Gastrocnemius medialis (tissue), 4 donors: ENCODE data around the gene ZIC2. TPM values are rescaled to one million over a fixed set of nuclear protein-coding genes. Genes with fewer than 3 reads are reported as not detected.
A peak's percentile ranks its signal among the peaks of the same experiment; 100 is the strongest.

Experiments
- ATAC-seq, 2 donors: fragments of 150-250 bp; one replicate each; pipeline ENCODE4 v1.9.1; 2016
- DNase-seq, 2 donors: peaks; one replicate each; pipeline ENCODE4 v3.0.0-alpha.2; 2019
- H3K27ac ChIP-seq, 4 donors: fragments of 200-600 bp; sonication (generic); 1 replicate in 1 of 4; 2 replicates in 3 of 4; pipeline ENCODE4 v1.5.1; 2016 to 2018; ENCODE audit warnings: mild to moderate bottlenecking in 2 of 4, moderate library complexity in 1 of 4
- H3K27me3 ChIP-seq, 3 donors: fragments of 200-600 bp; sonication (generic) in 2 of 3; 1 replicate in 1 of 3; 2 replicates in 2 of 3; pipeline versions ENCODE4 v1.5.1 to v1.6.0; 2016 to 2019; ENCODE audit warnings: mild to moderate bottlenecking in 1 of 3, moderate library complexity in 1 of 3
- H3K36me3 ChIP-seq, 2 donors: fragments of 200-600 bp; sonication (generic) in 1 of 2; one replicate each; pipeline ENCODE4 v1.5.1; 2017 to 2018
- H3K4me1 ChIP-seq, 2 donors: fragments of 200-600 bp; sonication (generic) in 1 of 2; one replicate each; pipeline ENCODE4 v1.5.1; 2016 to 2017; ENCODE audit warnings: mild to moderate bottlenecking in 2 of 2
- H3K4me3 ChIP-seq, 4 donors: fragments of 200-600 bp; sonication (generic) in 3 of 4; 1 replicate in 1 of 4; 2 replicates in 3 of 4; pipeline ENCODE4 v1.5.1; 2016 to 2019; ENCODE audit warnings: mild to moderate bottlenecking in 2 of 4
- H3K9me3 ChIP-seq, 3 donors: fragments of 200-600 bp; sonication (generic) in 2 of 3; 1 replicate in 1 of 3; 2 replicates in 2 of 3; pipeline ENCODE4 v1.5.1; 2016 to 2019
- CTCF ChIP-seq, 5 experiments: fragments of 450-650 bp in 3 of 5; fragments of 200-600 bp in 2 of 5; sonication (generic) in 2 of 5; IDR thresholded peaks in 4 of 5; conservative IDR thresholded peaks in 1 of 5; 1 replicate in 4 of 5; 2 replicates in 1 of 5; pipeline ENCODE4 v1.5.1; 2016 to 2019; ENCODE audit warnings: antibody characterized with exemption in 5 of 5, mild to moderate bottlenecking in 3 of 5, moderate library complexity in 3 of 5
- POLR2A ChIP-seq, 2 donors: fragments of 450-650 bp; IDR thresholded peaks; one replicate each; pipeline ENCODE4 v1.6.1; 2017; ENCODE audit warnings: antibody characterized with exemption in 2 of 2, mild to moderate bottlenecking in 2 of 2, moderate library complexity in 2 of 2
- in situ Hi-C, 4 donors: fragments of 200-750 bp; cut with MboI; loops; one replicate each; pipeline versions ENCODE4 v1.15.0 to v1.8.0; 2017; ENCODE audit warnings: low sequenced_read_pairs in 4 of 4
- intact Hi-C: fragments of 100-400 bp; cut with DNase I; formaldehyde crosslinking; loops from one replicate; pipeline ENCODE4 v1.15.1; 2023; ENCODE audit warnings: low total_unique reads
- total RNA-seq, 4 donors: library from RNA; depleted of rRNA; stranded (reverse); fragments of >200 nt; gene quantifications; one replicate each; pipeline versions ENCODE4 v1.1.0 to v1.2.3, GENCODE V29; 2016

The ZIC2 gene
- not detected for total RNA-seq

- ATAC-seq, result peak in 1 of 2 donors; percentile 35
- no peak for TF ChIP-seq POLR2A (IDR thresholded peaks at IDR 0.05)
- no peak for TF ChIP-seq CTCF (IDR thresholded peaks at IDR 0.05 in 4 of 5, conservative IDR thresholded peaks at IDR 0.05 in 1 of 5)
- intact Hi-C loops (loop anchor here (10.0 kb wide), 1 partner anchor 327 kb away; no protein-coding TSS in a partner anchor), in situ Hi-C loops (no loop called here)
- H3K4me3 ChIP-seq, result peak within 1 kb of the TSS; percentile 51 to 62 (median 54)
- no peaks in the 10 kb centered on the region for H3K36me3 ChIP-seq
- no peak for DNase-seq
- H3K4me1 ChIP-seq, result peaks cover 13 to 24% of the 10 kb centered on the region in 2 donors
- no peak within 1 kb of the TSS for H3K27ac ChIP-seq
- H3K9me3 ChIP-seq, result no peaks in the 10 kb centered on the region
- peaks cover 88 to 92% (median 90%) of the 10 kb centered on the region in 3 donors for H3K27me3 ChIP-seq
Observed at GRCh38 chr13:99981735-99982035, at the start of gene ZIC2. Gene ZIC2 (plus strand): TSS chr13:99981784. CDS start chr13:99982065, 281 bp downstream.

GRCh38 chr13:99932912-99933311 is 48.7 kb upstream of the ZIC2 start:
- peaks cover 4 to 13% (median 4%) of the 10 kb centered on the region in 3 donors for H3K27me3 ChIP-seq

GRCh38 chr13:99935772-99936171 is 45.8 kb upstream of the ZIC2 start:
- in situ Hi-C loops, result no loop called here
- Histone ChIP-seq H3K9me3 (no peaks in the 10 kb centered on the region), H3K27me3 (peaks cover 6 to 18% (median 9%) of the 10 kb centered on the region in 3 donors), H3K27ac (no peak overlapping the region), H3K4me3 (no peak overlapping the region), H3K36me3 (no peaks in the 10 kb centered on the region), H3K4me1 (no peaks in the 10 kb centered on the region)
- ATAC-seq, result no peak
- no peak for DNase-seq
- intact Hi-C loops, result no loop called here
- TF ChIP-seq POLR2A (IDR thresholded peaks at IDR 0.05), result no peak
- TF ChIP-seq CTCF (IDR thresholded peaks at IDR 0.05 in 4 of 5, conservative IDR thresholded peaks at IDR 0.05 in 1 of 5), result no peak

More at GRCh38 chr13:99932912-99933311, 48.7 kb upstream of the ZIC2 start:
- DNase-seq (no peak), ATAC-seq (no peak)
- in situ Hi-C loops (no loop called here), intact Hi-C loops (no loop called here)
- Histone ChIP-seq H3K36me3 (no peaks in the 10 kb centered on the region), H3K27ac (no peak overlapping the region), H3K4me1 (no peaks in the 10 kb centered on the region), H3K9me3 (no peaks in the 10 kb centered on the region), H3K4me3 (no peak overlapping the region)
- TF ChIP-seq CTCF (IDR thresholded peaks at IDR 0.05 in 4 of 5, conservative IDR thresholded peaks at IDR 0.05 in 1 of 5) (no peak), POLR2A (IDR thresholded peaks at IDR 0.05) (no peak)

- no peak overlapping the region for H3K4me3 ChIP-seq
- in situ Hi-C loops (no loop called here), intact Hi-C loops (no loop called here)
- no peaks in the 10 kb centered on the region for H3K36me3 ChIP-seq
- ATAC-seq, result no peak
- H3K27me3 ChIP-seq, result peaks cover 18 to 30% (median 19%) of the 10 kb centered on the region in 3 donors
- no peak overlapping the region for H3K27ac ChIP-seq
- H3K4me1 ChIP-seq, result no peaks in the 10 kb centered on the region
- no peak for TF ChIP-seq CTCF (IDR thresholded peaks at IDR 0.05 in 4 of 5, conservative IDR thresholded peaks at IDR 0.05 in 1 of 5)
- TF ChIP-seq POLR2A (IDR thresholded peaks at IDR 0.05), result no peak
- no peak for DNase-seq
- no peaks in the 10 kb centered on the region for H3K9me3 ChIP-seq
Observed at GRCh38 chr13:99938635-99939034, 42.9 kb upstream of the ZIC2 start.

GRCh38 chr13:99941086-99941485 is 40.5 kb upstream of the ZIC2 start:
- ATAC-seq (no peak), DNase-seq (no peak)
- intact Hi-C loops, result no loop called here
- in situ Hi-C loops, result no loop called here
- Histone ChIP-seq H3K27me3 (peaks cover 17 to 39% (median 33%) of the 10 kb centered on the region in 3 donors), H3K36me3 (no peaks in the 10 kb centered on the region), H3K4me3 (no peak overlapping the region), H3K9me3 (no peaks in the 10 kb centered on the region), H3K4me1 (no peaks in the 10 kb centered on the region), H3K27ac (no peak overlapping the region)
- no peak for TF ChIP-seq CTCF (IDR thresholded peaks at IDR 0.05 in 4 of 5, conservative IDR thresholded peaks at IDR 0.05 in 1 of 5)
- no peak for TF ChIP-seq POLR2A (IDR thresholded peaks at IDR 0.05)
